Esophagus squamous epithelium (tissue), 5 donors: ENCODE results near the gene CTTNBP2. TPM values are rescaled to one million over a fixed set of nuclear protein-coding genes. Genes with fewer than 3 reads are reported as not detected.

Experiments
- DNase-seq: peaks from one replicate; lab custom pipeline; 2025; lab: John Stamatoyannopoulos, UW
- H3K27ac ChIP-seq, 4 donors: fragments of 200-600 bp; sonication (generic); one replicate each; pipeline ENCODE4 v1.5.1; 2016 to 2019; ENCODE audit warnings: mild to moderate bottlenecking in 1 of 4
- H3K27me3 ChIP-seq, 4 donors: fragments of 200-600 bp; sonication (generic); 1 replicate in 3 of 4; 2 replicates in 1 of 4; pipeline versions ENCODE4 v1.5.1 to v1.6.0; 2017 to 2021; ENCODE audit warnings: antibody characterized with exemption in 1 of 4
- H3K36me3 ChIP-seq, 3 donors: fragments of 200-600 bp; sonication (generic); one replicate each; pipeline ENCODE4 v1.5.1; 2016 to 2019
- H3K4me1 ChIP-seq, 3 donors: fragments of 200-600 bp; sonication (generic); one replicate each; pipeline ENCODE4 v1.5.1; 2017 to 2019
- H3K4me3 ChIP-seq, 4 donors: fragments of 200-600 bp; sonication (generic); 1 replicate in 3 of 4; 2 replicates in 1 of 4; pipeline ENCODE4 v1.5.1; 2016 to 2019; ENCODE audit warnings: mild to moderate bottlenecking in 2 of 4, moderate library complexity in 1 of 4
- H3K9me3 ChIP-seq, 3 donors: fragments of 200-600 bp; sonication (generic); one replicate each; pipeline ENCODE4 v1.5.1; 2016 to 2019
- POLR2A ChIP-seq, 4 donors: fragments of 450-650 bp; IDR thresholded peaks; one replicate each; pipeline ENCODE4 v1.6.1; 2017; ENCODE audit warnings: antibody characterized with exemption in 4 of 4, mild to moderate bottlenecking in 4 of 4, moderate library complexity in 3 of 4
- WGBS, 2 donors: methylation state at CpG; one replicate each; pipeline ENCODE4 v1.1.5; 2018; 5-methylcytosine and 5-hydroxymethylcytosine counted together
- intact Hi-C: fragments of 100-400 bp; cut with DNase I; formaldehyde crosslinking; loops from one replicate; pipeline ENCODE4 v1.15.0; 2022
- total RNA-seq, 4 donors: library from RNA; depleted of rRNA; stranded (reverse); fragments of >200 nt; gene quantifications; one replicate each; pipeline ENCODE4 v1.1.0, GENCODE V29; 2016
- TF ChIP-seq, protein P1 (sequence below), 6 experiments: fragments of 450-650 bp in 4 of 6; fragments of 200-600 bp in 2 of 6; sonication (generic) in 2 of 6; IDR thresholded peaks; one replicate each; pipeline ENCODE4 v1.5.1; 2016 to 2019; ENCODE audit warnings: antibody characterized with exemption in 6 of 6, mild to moderate bottlenecking in 4 of 6, moderate library complexity in 4 of 6
- donor health status: DM: yes; HTN: yes; CAD: no.

CTTNBP2 gene
- total RNA-seq, 4 donors from 2014 or later, result 8.5 to 31.5 (median 19.6) TPM

DNA sequence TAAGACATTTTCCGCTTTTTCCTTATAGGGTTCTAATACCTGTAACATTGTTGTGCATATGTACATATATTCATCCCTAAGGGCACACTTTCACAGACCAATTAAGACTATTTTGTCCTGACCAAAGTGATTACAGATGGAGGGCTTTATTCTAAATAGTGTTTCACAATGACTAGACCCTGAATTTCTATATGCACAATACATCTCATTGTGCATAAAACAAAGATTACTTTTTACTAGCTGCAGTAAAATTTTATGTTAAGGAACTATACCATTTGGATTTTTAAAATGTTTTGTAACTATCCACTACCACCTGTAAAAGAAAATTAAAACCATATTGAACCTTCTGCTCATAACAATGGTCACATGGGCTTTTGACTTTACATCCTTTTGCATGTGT, 87.8 kb downstream of the CTTNBP2 start:
- TF ChIP-seq, protein P1, sequence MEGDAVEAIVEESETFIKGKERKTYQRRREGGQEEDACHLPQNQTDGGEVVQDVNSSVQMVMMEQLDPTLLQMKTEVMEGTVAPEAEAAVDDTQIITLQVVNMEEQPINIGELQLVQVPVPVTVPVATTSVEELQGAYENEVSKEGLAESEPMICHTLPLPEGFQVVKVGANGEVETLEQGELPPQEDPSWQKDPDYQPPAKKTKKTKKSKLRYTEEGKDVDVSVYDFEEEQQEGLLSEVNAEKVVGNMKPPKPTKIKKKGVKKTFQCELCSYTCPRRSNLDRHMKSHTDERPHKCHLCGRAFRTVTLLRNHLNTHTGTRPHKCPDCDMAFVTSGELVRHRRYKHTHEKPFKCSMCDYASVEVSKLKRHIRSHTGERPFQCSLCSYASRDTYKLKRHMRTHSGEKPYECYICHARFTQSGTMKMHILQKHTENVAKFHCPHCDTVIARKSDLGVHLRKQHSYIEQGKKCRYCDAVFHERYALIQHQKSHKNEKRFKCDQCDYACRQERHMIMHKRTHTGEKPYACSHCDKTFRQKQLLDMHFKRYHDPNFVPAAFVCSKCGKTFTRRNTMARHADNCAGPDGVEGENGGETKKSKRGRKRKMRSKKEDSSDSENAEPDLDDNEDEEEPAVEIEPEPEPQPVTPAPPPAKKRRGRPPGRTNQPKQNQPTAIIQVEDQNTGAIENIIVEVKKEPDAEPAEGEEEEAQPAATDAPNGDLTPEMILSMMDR (IDR thresholded peaks at IDR 0.05), result no peak
- no peak for TF ChIP-seq POLR2A (IDR thresholded peaks at IDR 0.05)
- Histone ChIP-seq H3K27me3 (no peaks in the 10 kb centered on the region), H3K36me3 (peaks cover 0 to 24% (median 0%) of the 10 kb centered on the region in 3 donors), H3K4me3 (no peak overlapping the region), H3K4me1 (peaks cover 0 to 14% (median 0%) of the 10 kb centered on the region in 3 donors), H3K27ac (no peak overlapping the region), H3K9me3 (no peaks in the 10 kb centered on the region)
- DNase-seq, result no peak
- intact Hi-C loops, result no loop called here
- WGBS, 2 donors, result 89 to 90% methylated on average over 1 of the region's 1 CpG

DNA sequence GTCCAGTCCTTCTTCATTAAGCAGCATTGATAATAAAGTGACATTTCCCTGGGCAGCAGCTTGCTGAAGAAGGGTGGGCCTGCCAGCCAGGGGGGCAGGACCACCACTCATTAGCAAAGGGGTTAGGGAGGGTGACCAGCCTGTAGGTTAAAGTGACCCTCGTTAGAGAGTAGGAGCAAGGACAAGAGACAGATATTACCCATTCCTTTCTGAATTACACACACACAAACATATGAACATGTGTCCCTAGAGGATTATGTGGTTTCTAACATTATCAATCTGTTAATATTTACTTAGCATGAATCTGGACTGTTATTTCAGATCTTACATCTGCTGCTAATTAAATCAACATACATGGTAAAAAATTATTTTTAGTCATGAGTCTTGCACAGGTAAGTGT, 88.9 kb downstream of the CTTNBP2 start:
- WGBS, 2 donors, result 67 to 79% methylated on average over 1 of the region's 1 CpG
- no peaks in the 10 kb centered on the region for H3K27me3 ChIP-seq
- H3K4me3 ChIP-seq, result no peak overlapping the region
- no peaks in the 10 kb centered on the region for H3K9me3 ChIP-seq
- TF ChIP-seq, protein P1 (IDR thresholded peaks at IDR 0.05), result no peak
- TF ChIP-seq POLR2A (IDR thresholded peaks at IDR 0.05), result no peak
- no peak overlapping the region for H3K27ac ChIP-seq
- intact Hi-C loops, result no loop called here
- no peak for DNase-seq
- H3K36me3 ChIP-seq, result peaks cover 0 to 28% (median 0%) of the 10 kb centered on the region in 3 donors
- H3K4me1 ChIP-seq, result peaks cover 0 to 14% (median 0%) of the 10 kb centered on the region in 3 donors

DNA sequence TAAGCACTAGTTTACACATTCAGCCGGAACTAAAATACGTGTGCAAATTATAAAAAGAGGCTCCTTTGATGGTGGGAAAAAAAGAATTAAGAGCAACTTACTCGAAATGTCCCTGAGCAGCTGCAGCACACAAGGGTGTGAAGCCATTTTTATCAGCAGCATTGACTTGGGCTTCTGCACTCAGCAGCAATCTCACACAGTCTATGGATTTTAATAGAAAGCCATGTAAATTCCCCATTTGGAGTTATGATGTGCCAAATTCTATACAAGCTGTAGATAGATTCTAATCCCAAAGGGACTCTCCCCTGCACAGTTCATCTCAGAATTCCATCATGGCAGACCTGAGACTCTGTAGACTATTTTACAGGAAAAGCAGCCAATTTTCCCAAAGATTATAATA, 90.5 kb downstream of the CTTNBP2 start:
- Histone ChIP-seq H3K27ac (no peak overlapping the region), H3K9me3 (no peaks in the 10 kb centered on the region), H3K4me1 (peaks cover 0 to 7% (median 0%) of the 10 kb centered on the region in 3 donors), H3K4me3 (no peak overlapping the region), H3K36me3 (peaks cover 0 to 28% (median 0%) of the 10 kb centered on the region in 3 donors), H3K27me3 (no peaks in the 10 kb centered on the region)
- 96 to 97% methylated on average over 3 of the region's 3 CpGs for WGBS, 2 donors
- no peak for DNase-seq
- intact Hi-C loops, result no loop called here
- TF ChIP-seq, protein P1 (IDR thresholded peaks at IDR 0.05), result no peak
- TF ChIP-seq POLR2A (IDR thresholded peaks at IDR 0.05), result no peak

DNA sequence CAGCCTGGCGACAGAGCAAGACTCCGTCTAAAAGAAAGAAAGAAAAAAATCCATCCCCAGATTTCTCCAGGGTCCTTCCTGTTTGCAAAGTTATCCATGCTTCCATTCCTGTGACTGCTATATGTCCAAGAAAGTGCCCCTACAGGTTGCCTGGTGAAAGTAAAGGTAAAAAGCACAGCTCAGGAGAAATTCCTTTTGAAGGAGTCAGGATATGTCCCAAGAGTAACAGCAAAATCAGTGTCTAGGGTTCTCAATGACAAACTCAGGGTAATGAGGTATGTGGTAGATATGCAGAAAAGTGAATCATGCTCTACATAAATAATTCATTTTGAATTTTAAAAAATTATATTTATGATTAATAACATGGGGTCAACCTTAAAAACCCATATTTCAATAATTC, 91.5 kb downstream of the CTTNBP2 start:
- no peak for DNase-seq
- Histone ChIP-seq H3K4me1 (peaks cover 0 to 5% (median 0%) of the 10 kb centered on the region in 3 donors), H3K27me3 (no peaks in the 10 kb centered on the region), H3K27ac (no peak overlapping the region), H3K36me3 (peaks cover 0 to 38% (median 0%) of the 10 kb centered on the region in 3 donors), H3K9me3 (no peaks in the 10 kb centered on the region), H3K4me3 (no peak overlapping the region)
- intact Hi-C loops, result no loop called here
- TF ChIP-seq, protein P1 (IDR thresholded peaks at IDR 0.05), result no peak
- no peak for TF ChIP-seq POLR2A (IDR thresholded peaks at IDR 0.05)
- WGBS, 2 donors, result 92 to 100% methylated on average over 2 of the region's 2 CpGs

DNA sequence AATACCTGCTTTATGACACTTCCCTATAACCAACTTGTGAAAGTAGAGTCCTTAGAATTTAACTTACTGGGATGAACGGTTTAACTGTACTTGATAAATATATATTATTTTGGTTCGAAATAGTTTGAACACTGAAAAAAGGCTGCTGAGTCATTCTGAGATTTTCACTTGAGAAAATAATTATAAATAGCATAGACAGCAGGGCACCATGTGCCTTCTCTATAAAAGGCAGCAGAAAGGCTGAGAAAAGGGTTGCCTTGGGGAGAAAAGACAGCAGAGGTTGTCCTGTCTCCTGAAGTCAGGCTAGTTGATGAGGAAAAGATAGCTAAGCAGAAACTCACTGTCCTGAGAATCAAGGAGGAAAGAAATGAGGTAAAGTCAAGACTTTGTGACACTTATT, 92.4 kb downstream of the CTTNBP2 start:
- Histone ChIP-seq H3K4me1 (peaks cover 0 to 5% (median 0%) of the 10 kb centered on the region in 3 donors), H3K4me3 (no peak overlapping the region), H3K27me3 (no peaks in the 10 kb centered on the region), H3K27ac (no peak overlapping the region), H3K36me3 (peaks cover 0 to 42% (median 0%) of the 10 kb centered on the region in 3 donors), H3K9me3 (no peaks in the 10 kb centered on the region)
- no peak for DNase-seq
- intact Hi-C loops, result no loop called here
- WGBS, 2 donors, result 59 to 67% methylated on average over 2 of the region's 2 CpGs
- TF ChIP-seq POLR2A (IDR thresholded peaks at IDR 0.05), result no peak
- TF ChIP-seq, protein P1 (IDR thresholded peaks at IDR 0.05), result no peak
